Testis (tissue), 3 donors: ENCODE measurements around the gene SKA2. TPM values are rescaled to one million over a fixed set of nuclear protein-coding genes. Genes with fewer than 3 reads are reported as not detected.
"Not testable (repeated sequence)": the region's sequence is repeated elsewhere in the genome, so short reads cannot be mapped to it uniquely, and the experiment has no call there.

Experiments used
- DNase-seq: peaks from one replicate; pipeline ENCODE4 v3.0.0-alpha.2; 2019
- H3K27ac ChIP-seq, 2 donors: fragments of 200-600 bp; sonication (generic); one replicate each; pipeline ENCODE4 v1.5.1; 2019
- H3K27me3 ChIP-seq: fragments of 200-600 bp; sonication (generic); one replicate; pipeline ENCODE4 v1.5.1; 2019
- H3K36me3 ChIP-seq: fragments of 200-600 bp; sonication (generic); one replicate; pipeline ENCODE4 v1.5.1; 2017; ENCODE audit warnings: low read depth; ENCODE audit errors: missing control alignments
- H3K4me1 ChIP-seq: fragments of 200-600 bp; sonication (generic); one replicate; pipeline ENCODE4 v1.5.1; 2019
- H3K4me3 ChIP-seq, 2 donors: fragments of 200-600 bp; sonication (generic); one replicate each; pipeline ENCODE4 v1.5.1; 2017 to 2019
- H3K9me3 ChIP-seq: fragments of 200-600 bp; sonication (generic); one replicate; pipeline ENCODE4 v1.5.1; 2017
- POLR2A ChIP-seq: fragments of 450-650 bp; IDR thresholded peaks from one replicate; pipeline ENCODE4 v1.6.1; 2017; ENCODE audit warnings: antibody characterized with exemption, mild to moderate bottlenecking, moderate library complexity
- WGBS, 2 donors: methylation state at CpG; one replicate each; pipeline ENCODE4 v1.1.5; 2018; 5-methylcytosine and 5-hydroxymethylcytosine counted together
- intact Hi-C: fragments of 100-400 bp; cut with DNase I; formaldehyde crosslinking; loops from one replicate; pipeline ENCODE4 v1.15.1; 2023; ENCODE audit warnings: low total_unique reads
- polyA plus RNA-seq: library from polyadenylated mRNA; stranded (reverse); fragments of 350-450 nt; fragmentation: Illumina TruSeq; extraction: RNeasy Lipid Tissue Mini Kit (QIAGEN cat#74804); gene quantifications from one replicate; pipeline ENCODE4 v1.2.3, GENCODE V29; 2014; ENCODE audit warnings: low read depth, low replicate concordance; ENCODE audit not compliant: insufficient read depth
- total RNA-seq, 2 donors: library from RNA; depleted of rRNA; stranded (reverse); fragments of >200 nt; gene quantifications; one replicate each; pipeline ENCODE4 v1.2.3, GENCODE V29; 2016
- TF ChIP-seq, protein P1 (sequence below), 3 experiments: fragments of 450-650 bp in 2 of 3; fragments of 200-600 bp in 1 of 3; sonication (generic) in 1 of 3; IDR thresholded peaks; one replicate each; pipeline ENCODE4 v1.5.1; 2016 to 2019; ENCODE audit warnings: antibody characterized with exemption in 3 of 3, mild to moderate bottlenecking in 2 of 3, moderate library complexity in 1 of 3

Gene SKA2
- total and polyA plus RNA-seq, 3 donors from 2014 or later, result 28.2 to 51.2 (median 46.6) TPM

DNA sequence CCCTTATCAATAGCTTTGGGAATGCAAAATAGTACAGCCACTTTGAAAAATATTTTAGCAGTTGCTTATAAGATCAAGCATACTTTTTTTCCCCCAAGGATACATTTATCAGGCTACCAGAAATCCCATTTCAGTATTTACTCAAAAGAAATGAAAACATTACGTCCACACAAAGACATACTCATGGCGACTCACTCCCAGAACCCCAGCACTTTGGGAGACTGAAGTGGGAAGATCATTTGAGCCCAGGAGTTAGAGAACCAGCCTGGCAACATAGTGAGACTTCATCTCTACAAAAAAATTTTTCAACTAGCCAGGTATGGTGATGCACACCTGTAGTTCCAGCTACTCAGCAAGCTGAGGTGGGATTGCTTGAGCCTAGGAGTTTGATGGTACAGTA is 5.9 kb downstream of the SKA2 start:
- H3K27me3 ChIP-seq, result no peaks in the 10 kb centered on the region
- H3K9me3 ChIP-seq, result no peaks in the 10 kb centered on the region
- no peak overlapping the region for H3K4me3 ChIP-seq
- no peak for TF ChIP-seq POLR2A
- TF ChIP-seq, protein P1, sequence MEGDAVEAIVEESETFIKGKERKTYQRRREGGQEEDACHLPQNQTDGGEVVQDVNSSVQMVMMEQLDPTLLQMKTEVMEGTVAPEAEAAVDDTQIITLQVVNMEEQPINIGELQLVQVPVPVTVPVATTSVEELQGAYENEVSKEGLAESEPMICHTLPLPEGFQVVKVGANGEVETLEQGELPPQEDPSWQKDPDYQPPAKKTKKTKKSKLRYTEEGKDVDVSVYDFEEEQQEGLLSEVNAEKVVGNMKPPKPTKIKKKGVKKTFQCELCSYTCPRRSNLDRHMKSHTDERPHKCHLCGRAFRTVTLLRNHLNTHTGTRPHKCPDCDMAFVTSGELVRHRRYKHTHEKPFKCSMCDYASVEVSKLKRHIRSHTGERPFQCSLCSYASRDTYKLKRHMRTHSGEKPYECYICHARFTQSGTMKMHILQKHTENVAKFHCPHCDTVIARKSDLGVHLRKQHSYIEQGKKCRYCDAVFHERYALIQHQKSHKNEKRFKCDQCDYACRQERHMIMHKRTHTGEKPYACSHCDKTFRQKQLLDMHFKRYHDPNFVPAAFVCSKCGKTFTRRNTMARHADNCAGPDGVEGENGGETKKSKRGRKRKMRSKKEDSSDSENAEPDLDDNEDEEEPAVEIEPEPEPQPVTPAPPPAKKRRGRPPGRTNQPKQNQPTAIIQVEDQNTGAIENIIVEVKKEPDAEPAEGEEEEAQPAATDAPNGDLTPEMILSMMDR (IDR thresholded peaks at IDR 0.05), result no peak
- H3K4me1 ChIP-seq, result peaks cover 5% of the 10 kb centered on the region
- DNase-seq, result no peak
- H3K36me3 ChIP-seq, result no peaks in the 10 kb centered on the region
- WGBS, 2 donors, result 72 to 83% methylated on average over 2 of the region's 2 CpGs
- H3K27ac ChIP-seq, result no peak overlapping the region
- intact Hi-C loops, result no loop called here

DNA sequence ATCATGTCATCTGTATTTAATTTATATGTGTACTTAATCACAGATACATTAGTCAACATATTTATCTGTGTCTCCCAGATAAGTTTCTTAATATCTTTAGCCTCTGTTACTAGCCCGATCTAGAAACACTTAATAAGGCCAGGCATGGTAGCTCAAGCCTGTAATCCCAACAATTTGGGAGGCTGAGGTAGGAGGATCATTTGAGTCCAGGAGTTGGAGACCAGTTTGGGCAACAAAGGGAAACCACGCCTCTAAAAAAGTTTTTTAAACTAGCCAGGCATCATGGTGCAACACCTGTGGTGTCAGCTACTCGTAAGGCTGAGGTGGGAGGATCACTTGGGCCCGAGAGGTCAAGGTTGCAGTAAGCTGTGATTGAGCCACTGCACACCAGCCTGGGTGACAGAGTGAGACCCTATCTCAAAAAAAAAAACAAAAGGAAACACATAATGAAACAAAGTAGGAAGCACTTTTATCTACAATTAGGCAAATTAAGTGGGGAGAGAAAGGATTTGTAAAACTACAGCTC is 9.4 kb downstream of the SKA2 start:
- H3K4me3 ChIP-seq, result no peak overlapping the region
- H3K27ac ChIP-seq, result no peak overlapping the region
- H3K27me3 ChIP-seq, result no peaks in the 10 kb centered on the region
- intact Hi-C loops, result no loop called here
- H3K9me3 ChIP-seq, result no peaks in the 10 kb centered on the region
- no peak for DNase-seq
- no peaks in the 10 kb centered on the region for H3K36me3 ChIP-seq
- 72 to 84% methylated on average over 4 of the region's 4 CpGs for WGBS, 2 donors
- no peaks in the 10 kb centered on the region for H3K4me1 ChIP-seq
- TF ChIP-seq, protein P1 (IDR thresholded peaks at IDR 0.05), result no peak
- TF ChIP-seq POLR2A, result no peak

DNA sequence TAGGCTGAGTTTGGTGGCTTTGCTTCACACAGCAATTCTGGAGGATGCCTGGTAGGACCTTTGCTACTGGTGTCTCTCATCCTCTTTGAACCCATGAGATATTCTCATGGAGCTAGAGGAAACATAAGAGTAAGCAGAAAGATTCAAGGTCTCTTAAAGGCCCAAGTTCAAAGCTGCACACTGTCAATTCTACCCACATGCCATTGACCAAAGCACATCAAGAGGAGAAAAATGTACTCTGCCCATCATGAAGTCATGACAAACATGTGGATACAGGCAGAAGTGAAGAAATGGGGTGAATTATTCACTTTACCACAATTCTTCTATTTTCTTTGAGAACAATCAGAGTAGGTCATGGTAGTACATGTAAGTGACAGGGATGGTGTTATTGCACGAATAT is 13.1 kb downstream of the SKA2 start:
- Histone ChIP-seq H3K4me3 (no peak overlapping the region), H3K9me3 (no peaks in the 10 kb centered on the region), H3K27ac (no peak overlapping the region), H3K36me3 (no peaks in the 10 kb centered on the region), H3K4me1 (no peaks in the 10 kb centered on the region), H3K27me3 (no peaks in the 10 kb centered on the region)
- TF ChIP-seq, protein P1 (IDR thresholded peaks at IDR 0.05), result no peak
- TF ChIP-seq POLR2A, result no peak
- no peak for DNase-seq
- WGBS, 2 donors, result 88 to 94% methylated on average over 1 of the region's 1 CpG
- intact Hi-C loops, result no loop called here

DNA sequence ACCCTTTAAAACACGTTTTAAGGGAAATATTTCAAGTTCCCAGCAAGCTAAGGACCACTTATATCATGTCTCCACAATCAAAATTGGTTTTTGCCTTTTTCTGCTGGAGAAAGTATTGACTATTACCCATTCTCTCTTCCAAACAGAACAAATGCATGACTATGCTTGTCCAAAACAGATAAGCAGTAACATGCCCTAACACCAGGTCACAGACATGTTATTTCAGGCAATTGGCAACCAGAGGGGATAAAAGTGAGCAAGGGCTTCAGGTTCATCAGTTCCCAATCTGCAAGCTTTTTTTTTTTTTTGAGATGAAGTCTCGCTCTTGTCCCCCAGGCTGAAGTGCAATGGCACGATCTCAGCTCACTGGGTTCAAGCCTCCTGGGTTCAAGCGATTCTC is 15.0 kb downstream of the SKA2 start:
- Histone ChIP-seq H3K4me3 (no peak overlapping the region), H3K27me3 (no peaks in the 10 kb centered on the region), H3K27ac (no peak overlapping the region), H3K36me3 (no peaks in the 10 kb centered on the region), H3K9me3 (no peaks in the 10 kb centered on the region), H3K4me1 (no peaks in the 10 kb centered on the region)
- no peak for TF ChIP-seq POLR2A
- TF ChIP-seq, protein P1 (IDR thresholded peaks at IDR 0.05), result no peak
- WGBS, 2 donors, result 95 to 97% methylated on average over 4 of the region's 4 CpGs
- intact Hi-C loops, result no loop called here
- no peak for DNase-seq

DNA sequence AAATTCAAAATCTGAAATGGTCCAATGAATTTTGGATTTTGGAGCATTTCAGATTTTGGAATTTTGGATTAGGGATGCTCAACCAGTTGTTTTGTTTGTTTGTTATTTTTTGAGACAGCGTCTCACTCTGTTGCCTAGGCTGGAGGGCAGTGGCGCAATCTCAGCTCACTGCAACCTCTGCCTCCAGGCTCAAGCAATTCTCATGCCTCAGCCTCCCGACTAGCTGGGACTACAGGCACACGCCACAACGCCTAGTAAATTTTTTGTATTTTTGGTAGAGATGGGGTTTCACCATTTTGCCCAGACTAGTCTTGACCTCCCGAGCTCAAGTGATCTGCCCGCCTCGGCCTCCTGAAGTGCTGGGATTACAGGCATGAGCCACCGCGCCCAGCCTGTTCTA is 16.6 kb downstream of the SKA2 start:
- DNase-seq, intact Hi-C loops, H3K27ac ChIP-seq, H3K27me3 ChIP-seq, H3K36me3 ChIP-seq, H3K4me1 ChIP-seq, H3K9me3 ChIP-seq, H3K4me3 ChIP-seq: not testable (repeated sequence)
- 94 to 98% methylated on average over 10 of the region's 10 CpGs for WGBS, 2 donors
